NCI-H1930 (cell line): ENCODE data around the gene GASK1B.

Experiments used
- DNase-seq, 2 experiments: peaks; one replicate each; lab custom pipeline; 2025; lab: John Stamatoyannopoulos, UW

GASK1B gene

DNA sequence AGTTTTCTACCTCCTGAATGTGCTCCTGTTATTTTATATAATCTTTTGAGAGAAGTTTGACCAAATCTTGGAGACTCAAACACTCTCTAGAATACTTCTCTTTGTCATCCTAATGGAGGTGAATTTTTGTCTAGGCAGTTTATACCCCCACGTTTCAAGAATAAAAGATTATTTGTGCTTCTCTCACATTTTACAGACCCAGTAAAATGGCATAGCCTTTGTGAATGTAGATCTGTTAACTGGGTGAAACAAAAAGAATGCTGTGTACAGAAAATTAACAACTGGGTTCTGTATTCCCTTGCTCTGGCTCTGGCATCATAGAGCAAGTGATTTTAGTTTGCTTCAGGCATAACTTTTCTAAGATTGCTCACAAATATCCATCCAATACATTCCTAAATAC lies 26.1 kb downstream of the GASK1B start:
- DNase-seq = no peak

- no peak for DNase-seq
These were observed 33.7 kb downstream of the GASK1B start for GRCh38 chr4:158139086-158139485.

DNA sequence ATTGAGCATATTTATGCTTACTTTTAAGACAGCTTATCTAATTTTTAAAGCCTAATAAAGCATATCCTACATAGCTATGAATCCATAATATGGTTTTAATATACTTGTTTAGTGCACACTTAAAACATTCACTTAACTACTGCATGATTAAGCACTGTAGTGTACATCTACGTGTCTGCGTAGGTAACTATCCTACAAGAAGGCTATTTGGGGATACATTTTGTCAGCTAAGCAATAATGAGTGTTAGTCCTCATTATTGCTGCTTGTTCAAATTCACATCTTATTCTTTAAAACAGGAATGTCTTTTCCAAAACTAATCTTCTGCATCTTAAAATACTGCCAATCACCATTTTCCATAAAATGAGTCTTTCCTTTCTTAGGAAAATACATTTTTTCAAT lies 38.6 kb downstream of the GASK1B start:
- no peak for DNase-seq

DNA sequence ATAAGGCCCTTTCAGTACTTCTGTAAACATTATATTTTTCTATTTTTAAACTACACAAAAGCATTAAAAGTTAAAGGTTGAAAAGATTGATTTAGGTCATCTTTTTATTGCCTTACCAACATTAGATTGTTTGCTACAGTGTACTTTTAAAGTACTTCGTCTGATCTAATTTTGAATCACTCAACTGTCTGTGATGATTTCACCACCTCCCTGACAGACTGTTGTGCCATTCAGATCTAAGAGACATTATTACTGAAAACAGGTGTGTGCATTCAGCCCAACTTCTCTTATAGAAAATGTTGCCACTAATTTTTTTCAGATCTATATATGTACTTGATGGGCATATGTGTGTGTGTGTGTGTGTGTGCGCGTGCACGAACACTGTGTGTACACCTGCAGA lies 39.3 kb downstream of the GASK1B start:
- no peak for DNase-seq

GRCh38 chr4:158131027-158131426 lies 41.8 kb downstream of the GASK1B start:
- DNase-seq = no peak

DNA sequence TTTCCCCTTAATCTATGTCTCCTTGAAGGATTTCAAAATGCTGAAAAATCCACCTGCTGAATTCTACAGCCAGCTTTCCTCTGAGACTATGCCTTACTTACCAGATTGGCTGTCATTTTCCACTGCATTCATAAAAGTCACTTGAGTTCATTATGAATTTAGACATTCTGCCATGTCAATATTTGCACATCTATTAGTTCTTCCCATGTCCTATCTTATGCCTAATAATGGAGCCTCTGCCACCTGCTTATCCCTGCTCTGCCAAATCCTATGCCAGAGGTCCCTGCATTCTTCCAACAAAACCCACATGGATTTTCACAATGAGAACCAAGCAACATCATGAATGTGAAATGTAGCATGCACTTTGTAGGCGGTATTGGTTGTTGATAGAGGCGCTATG lies 42.6 kb downstream of the GASK1B start:
- DNase-seq = no peak

DNA sequence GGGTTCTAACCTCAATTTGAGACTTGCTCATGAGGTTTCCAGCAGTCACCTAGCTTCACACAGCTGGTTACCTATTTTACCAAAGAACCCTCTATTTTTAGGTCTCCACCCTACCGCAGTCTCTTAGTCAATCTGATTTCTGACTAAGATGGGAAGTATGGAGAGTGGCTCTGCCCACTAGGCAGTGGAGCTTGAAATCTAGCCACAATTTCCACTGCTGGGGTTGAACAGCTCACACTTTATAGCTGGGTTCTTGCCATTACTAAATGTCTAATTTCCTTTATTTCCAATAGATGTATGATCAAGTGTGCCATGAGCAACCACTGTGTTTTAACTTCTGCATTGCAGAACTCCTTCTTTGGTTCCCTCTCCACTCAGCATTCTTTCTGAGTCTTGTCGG lies 43.1 kb downstream of the GASK1B start:
- DNase-seq = no peak

DNA sequence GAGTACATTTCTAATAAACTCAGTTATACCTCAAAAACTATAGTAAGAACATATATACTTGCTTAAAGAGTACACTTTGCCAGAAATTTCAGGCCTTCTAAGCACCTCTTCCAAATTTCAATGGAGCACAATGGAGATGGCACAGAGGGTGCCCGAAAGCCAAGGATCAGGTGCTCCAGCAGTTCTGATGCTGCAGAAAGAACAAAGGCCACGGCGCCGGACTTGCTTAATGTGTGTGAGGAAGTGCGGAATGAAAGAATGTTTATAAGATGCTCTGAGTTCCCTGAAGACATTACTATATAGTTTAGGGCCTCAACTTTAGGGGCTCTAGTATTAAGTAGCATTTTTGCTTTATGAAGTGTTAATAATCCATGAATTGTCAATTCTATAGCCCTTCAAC lies 44.3 kb downstream of the GASK1B start:
- no peak for DNase-seq

- no peak for DNase-seq
These were observed 47.5 kb downstream of the GASK1B start for GRCh38 chr4:158125310-158125709.
